Breast epithelium (tissue), 3 donors: ENCODE measurements around the gene FAAP20.

Source experiments
- CTCF ChIP-seq, 3 donors: fragments of 450-650 bp; IDR thresholded peaks; one replicate each; pipeline ENCODE4 v1.5.1; 2016 to 2017; ENCODE audit warnings: antibody characterized with exemption in 3 of 3, mild to moderate bottlenecking in 3 of 3, moderate library complexity in 3 of 3
- POLR2A ChIP-seq: fragments of 450-650 bp; IDR thresholded peaks from one replicate; pipeline ENCODE4 v1.6.1; 2016; ENCODE audit warnings: antibody characterized with exemption, mild to moderate bottlenecking, moderate library complexity
- POLR2AphosphoS5 ChIP-seq, 3 donors: sonication (generic); formaldehyde crosslinking; IDR thresholded peaks; one replicate each; pipeline ENCODE4 v1.6.1; 2017; ENCODE audit warnings: antibody characterized with exemption in 3 of 3

GRCh38 chr1:2197707-2198165, 3.2 kb upstream of the FAAP20 start:
- TF ChIP-seq CTCF (IDR thresholded peaks at IDR 0.05) (no peak), POLR2A (no peak), POLR2AphosphoS5 (IDR thresholded peaks at IDR 0.05) (no peak)
